Activated naive CD4-positive, alpha-beta T cell treated with anti-CD3 and anti-CD28 coated beads for 36 hours (primary cell): ENCODE measurements around the gene FOXQ1. TPM values are rescaled to one million over a fixed set of nuclear protein-coding genes. Genes with fewer than 3 reads are reported as not detected.

Experiments used
- CTCF ChIA-PET: fragments of 350-600 bp; sonication (Branson Sonifier 250); formaldehyde crosslinking; loops from one replicate; lab custom pipeline; 2021; ENCODE audit warnings: antibody characterized with exemption; lab: Charles Lee
- DNase-seq: peaks from one replicate; pipeline ENCODE4 v3.0.0-alpha.2; 2020
- H3K27ac Mint-ChIP-seq: one replicate; pipeline ENCODE4 v1.8.0; 2021; ENCODE audit warnings: mild to moderate bottlenecking, mixed read lengths
- H3K27me3 Mint-ChIP-seq: one replicate; pipeline ENCODE4 v1.8.0; 2021; ENCODE audit warnings: low read depth, mixed read lengths
- H3K36me3 Mint-ChIP-seq: one replicate; pipeline ENCODE4 v1.8.0; 2021; ENCODE audit warnings: low read depth, mixed read lengths
- H3K4me1 Mint-ChIP-seq: one replicate; pipeline ENCODE4 v1.8.0; 2021; ENCODE audit warnings: low read depth, mixed read lengths
- H3K4me3 Mint-ChIP-seq: one replicate; pipeline ENCODE4 v1.8.0; 2021; ENCODE audit warnings: mild to moderate bottlenecking, moderate library complexity, mixed read lengths
- H3K9me3 Mint-ChIP-seq: one replicate; pipeline ENCODE4 v1.8.0; 2021; ENCODE audit warnings: mixed read lengths
- intact Hi-C: fragments of 100-400 bp; cut with micrococcal nuclease; formaldehyde crosslinking; loops from one replicate; pipeline ENCODE4 v1.15.1; 2023
- total RNA-seq, 2 experiments: library from RNA; stranded (reverse); gene quantifications; one replicate each; pipeline ENCODE4 v1.2.3, GENCODE V29; 2021

FOXQ1 gene
- total RNA-seq, 2 experiments from 2014 or later = not detected

GRCh38 chr6:1297746-1298145, 14.2 kb upstream of the FOXQ1 start:
- no peak overlapping the region for H3K4me3 Mint-ChIP-seq
- H3K36me3 Mint-ChIP-seq = no peaks in the 10 kb centered on the region
- intact Hi-C loops = no loop called here
- peaks cover 33% of the 10 kb centered on the region for H3K27me3 Mint-ChIP-seq
- H3K27ac Mint-ChIP-seq = no peak overlapping the region
- H3K4me1 Mint-ChIP-seq = no peaks in the 10 kb centered on the region
- CTCF ChIA-PET = no interaction called here
- no peak for DNase-seq
- peaks cover 9% of the 10 kb centered on the region for H3K9me3 Mint-ChIP-seq

- no peaks in the 10 kb centered on the region for H3K4me1 Mint-ChIP-seq
- peaks cover 29% of the 10 kb centered on the region for H3K27me3 Mint-ChIP-seq
- intact Hi-C loops = no loop called here
- H3K4me3 Mint-ChIP-seq = no peak overlapping the region
- no peaks in the 10 kb centered on the region for H3K36me3 Mint-ChIP-seq
- CTCF ChIA-PET = no interaction called here
- no peak overlapping the region for H3K27ac Mint-ChIP-seq
- peaks cover 9% of the 10 kb centered on the region for H3K9me3 Mint-ChIP-seq
- DNase-seq = no peak
Observed at GRCh38 chr6:1298768-1299167, 13.1 kb upstream of the FOXQ1 start.

GRCh38 chr6:1306133-1306532, 5.8 kb upstream of the FOXQ1 start:
- Mint-ChIP-seq H3K27me3 (peaks cover 54% of the 10 kb centered on the region), H3K4me1 (peaks cover 6% of the 10 kb centered on the region), H3K9me3 (peaks cover 12% of the 10 kb centered on the region), H3K27ac (no peak overlapping the region), H3K4me3 (no peak overlapping the region), H3K36me3 (no peaks in the 10 kb centered on the region)
- no peak for DNase-seq
- CTCF ChIA-PET = no interaction called here
- intact Hi-C loops = no loop called here

- Mint-ChIP-seq H3K4me1 (peaks cover 17% of the 10 kb centered on the region), H3K36me3 (no peaks in the 10 kb centered on the region), H3K4me3 (no peak overlapping the region), H3K27ac (no peak overlapping the region), H3K9me3 (peaks cover 3% of the 10 kb centered on the region), H3K27me3 (peaks cover 54% of the 10 kb centered on the region)
- no peak for DNase-seq
- intact Hi-C loops = no loop called here
- CTCF ChIA-PET = no interaction called here
Observed at GRCh38 chr6:1309366-1309765, 2.5 kb upstream of the FOXQ1 start.

GRCh38 chr6:1310628-1311399, 1.1 kb upstream of the FOXQ1 start:
- H3K36me3 Mint-ChIP-seq = no peaks in the 10 kb centered on the region

GRCh38 chr6:1312203-1312472, 240 bp downstream of the FOXQ1 start:
- no peak for DNase-seq
- Mint-ChIP-seq H3K4me1 (peaks cover 28% of the 10 kb centered on the region), H3K4me3 (peak overlapping the region; percentile 49), H3K9me3 (no peaks in the 10 kb centered on the region), H3K27me3 (peaks cover 60% of the 10 kb centered on the region), H3K27ac (no peak overlapping the region), H3K36me3 (no peaks in the 10 kb centered on the region)
- intact Hi-C loops = loop anchor here (10.0 kb wide), 1 partner anchor 917 kb away; the partner anchor contains the start of gene IRF4
- CTCF ChIA-PET = no interaction called here

More at GRCh38 chr6:1310628-1311399, 1.1 kb upstream of the FOXQ1 start:
- Mint-ChIP-seq H3K27ac (no peak overlapping the region), H3K9me3 (peaks cover 3% of the 10 kb centered on the region), H3K4me3 (peak overlapping the region; percentile 69), H3K27me3 (peaks cover 62% of the 10 kb centered on the region), H3K4me1 (peaks cover 24% of the 10 kb centered on the region)
- intact Hi-C loops = loop anchor here (10.0 kb wide), 1 partner anchor 916 kb away; the partner anchor contains the start of gene IRF4
- DNase-seq = no peak
- CTCF ChIA-PET = interaction anchor here (1.0 kb wide), 1 partner anchor 86 kb away, joined by 3 read pairs; no protein-coding TSS in a partner anchor

- CTCF ChIA-PET = interaction anchor here (0.6 kb wide), 1 partner anchor 719 kb away, joined by 4 read pairs; no protein-coding TSS in a partner anchor
- Mint-ChIP-seq H3K9me3 (no peaks in the 10 kb centered on the region), H3K4me1 (peaks cover 28% of the 10 kb centered on the region)
Observed at GRCh38 chr6:1312473-1313367, 822 bp downstream of the FOXQ1 start.

GRCh38 chr6:1313384-1313766, 1.5 kb downstream of the FOXQ1 start:
- Mint-ChIP-seq H3K4me3 (no peak overlapping the region), H3K27me3 (peaks cover 59% of the 10 kb centered on the region), H3K36me3 (no peaks in the 10 kb centered on the region), H3K9me3 (no peaks in the 10 kb centered on the region), H3K4me1 (peaks cover 28% of the 10 kb centered on the region), H3K27ac (no peak overlapping the region)
- DNase-seq = no peak
- intact Hi-C loops = loop anchor here (10.0 kb wide), 1 partner anchor 919 kb away; the partner anchor contains the start of gene IRF4
- CTCF ChIA-PET = no interaction called here

More at GRCh38 chr6:1312473-1313367, 822 bp downstream of the FOXQ1 start:
- peaks cover 58% of the 10 kb centered on the region for H3K27me3 Mint-ChIP-seq
- intact Hi-C loops = loop anchor here (10.0 kb wide), 1 partner anchor 918 kb away; the partner anchor contains the start of gene IRF4
- DNase-seq = no peak
- H3K27ac Mint-ChIP-seq = no peak overlapping the region
- H3K4me3 Mint-ChIP-seq = peak overlapping the region; percentile 49
- H3K36me3 Mint-ChIP-seq = no peaks in the 10 kb centered on the region

GRCh38 chr6:1313767-1314503, 2.0 kb downstream of the FOXQ1 start:
- peak; percentile 44 for DNase-seq
- peaks cover 28% of the 10 kb centered on the region for H3K4me1 Mint-ChIP-seq
- no peaks in the 10 kb centered on the region for H3K9me3 Mint-ChIP-seq
- H3K36me3 Mint-ChIP-seq = no peaks in the 10 kb centered on the region
- H3K4me3 Mint-ChIP-seq = peak overlapping the region; percentile 2
- CTCF ChIA-PET = no interaction called here
- H3K27ac Mint-ChIP-seq = no peak overlapping the region
- intact Hi-C loops = loop anchor here (2.0 to 10.0 kb wide), 2 partner anchors 65 to 919 kb away; partner anchors contain the start of gene IRF4
- peaks cover 54% of the 10 kb centered on the region for H3K27me3 Mint-ChIP-seq

GRCh38 chr6:1314617-1315016, 2.7 kb downstream of the FOXQ1 start:
- no peak for DNase-seq
- intact Hi-C loops = loop anchor here (2.0 to 10.0 kb wide), 3 partner anchors 64 to 920 kb away; partner anchors contain the start of gene IRF4
- H3K4me1 Mint-ChIP-seq = peaks cover 28% of the 10 kb centered on the region
- H3K36me3 Mint-ChIP-seq = no peaks in the 10 kb centered on the region
- no peak overlapping the region for H3K4me3 Mint-ChIP-seq
- H3K27me3 Mint-ChIP-seq = peaks cover 49% of the 10 kb centered on the region
- no peaks in the 10 kb centered on the region for H3K9me3 Mint-ChIP-seq
- H3K27ac Mint-ChIP-seq = no peak overlapping the region
- CTCF ChIA-PET = interaction anchor here (1.2 kb wide), 1 partner anchor 73 kb away, joined by 4 read pairs; no protein-coding TSS in a partner anchor

- no peaks in the 10 kb centered on the region for H3K9me3 Mint-ChIP-seq
- intact Hi-C loops = loop anchor here (2.0 to 10.0 kb wide), 3 partner anchors 64 to 920 kb away; partner anchors contain the start of gene IRF4
- H3K4me1 Mint-ChIP-seq = peaks cover 28% of the 10 kb centered on the region
- DNase-seq = no peak
- no peaks in the 10 kb centered on the region for H3K36me3 Mint-ChIP-seq
- no peak overlapping the region for H3K4me3 Mint-ChIP-seq
- H3K27me3 Mint-ChIP-seq = peaks cover 45% of the 10 kb centered on the region
- CTCF ChIA-PET = interaction anchor here (1.2 kb wide), 1 partner anchor 72 kb away, joined by 4 read pairs; no protein-coding TSS in a partner anchor
- H3K27ac Mint-ChIP-seq = no peak overlapping the region
Observed at GRCh38 chr6:1315201-1315559, 3.3 kb downstream of the FOXQ1 start.
